Measurements from ENCODE around the gene FAM136A. TPM values are rescaled to one million over a fixed set of nuclear protein-coding genes. Genes with fewer than 3 reads are reported as not detected.
A peak's percentile ranks its signal among the peaks of the same experiment; 100 is the strongest.

FAM136A gene
- total and polyA plus RNA-seq, 2 of the 13 experiments (the other 11 are each of a cell fraction or from before 2014, with no cell fraction given), result 77.8 to 126 TPM

DNA sequence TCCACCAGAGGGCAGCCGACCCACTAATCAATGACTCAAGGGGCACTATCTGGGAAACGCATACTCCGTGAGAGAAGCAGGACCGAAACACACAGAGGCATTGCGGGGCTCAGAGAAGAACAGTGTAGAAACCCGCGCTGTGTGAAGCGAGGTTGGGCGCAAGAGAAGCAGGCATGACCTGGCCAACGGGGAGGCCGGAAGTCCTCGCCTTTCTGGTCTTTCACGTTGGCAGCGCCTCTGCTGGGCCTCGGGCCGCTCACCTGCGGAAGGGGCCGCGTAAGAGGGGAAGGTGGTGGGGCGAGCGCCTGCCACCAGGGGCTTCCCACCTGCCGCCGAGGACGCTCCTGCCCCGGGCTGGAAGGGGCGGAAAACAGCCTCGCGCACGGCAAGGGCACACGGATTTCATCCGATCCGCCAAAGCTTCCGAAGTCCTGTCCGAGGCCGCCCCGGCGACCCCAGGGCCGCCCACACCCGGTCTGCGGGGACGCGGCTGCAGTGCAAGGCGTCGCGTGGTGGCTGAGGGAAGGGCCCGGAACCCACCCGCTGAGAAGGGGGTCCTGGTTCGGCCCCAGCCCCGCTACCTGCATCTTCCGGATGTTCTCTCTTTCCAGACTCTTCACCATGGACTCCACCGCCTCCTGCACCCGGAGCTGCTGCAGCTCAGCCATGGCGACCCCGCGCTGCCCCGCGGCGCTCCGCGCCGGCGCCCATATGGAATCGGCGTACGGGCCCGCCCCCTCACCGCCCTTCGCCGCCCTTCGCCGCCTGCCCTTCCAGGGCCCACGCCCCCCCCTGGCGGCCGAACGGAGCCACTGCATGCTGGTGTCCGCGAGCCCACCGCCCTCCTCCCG, at the start of gene FAM136A (continued):
- no peak for TF ChIP-seq ATF7 (IDR thresholded peaks at IDR 0.05)
- TF ChIP-seq ATF7 (CRISPR knock-in tag; IDR thresholded peaks at IDR 0.05), result no peak

DNA sequence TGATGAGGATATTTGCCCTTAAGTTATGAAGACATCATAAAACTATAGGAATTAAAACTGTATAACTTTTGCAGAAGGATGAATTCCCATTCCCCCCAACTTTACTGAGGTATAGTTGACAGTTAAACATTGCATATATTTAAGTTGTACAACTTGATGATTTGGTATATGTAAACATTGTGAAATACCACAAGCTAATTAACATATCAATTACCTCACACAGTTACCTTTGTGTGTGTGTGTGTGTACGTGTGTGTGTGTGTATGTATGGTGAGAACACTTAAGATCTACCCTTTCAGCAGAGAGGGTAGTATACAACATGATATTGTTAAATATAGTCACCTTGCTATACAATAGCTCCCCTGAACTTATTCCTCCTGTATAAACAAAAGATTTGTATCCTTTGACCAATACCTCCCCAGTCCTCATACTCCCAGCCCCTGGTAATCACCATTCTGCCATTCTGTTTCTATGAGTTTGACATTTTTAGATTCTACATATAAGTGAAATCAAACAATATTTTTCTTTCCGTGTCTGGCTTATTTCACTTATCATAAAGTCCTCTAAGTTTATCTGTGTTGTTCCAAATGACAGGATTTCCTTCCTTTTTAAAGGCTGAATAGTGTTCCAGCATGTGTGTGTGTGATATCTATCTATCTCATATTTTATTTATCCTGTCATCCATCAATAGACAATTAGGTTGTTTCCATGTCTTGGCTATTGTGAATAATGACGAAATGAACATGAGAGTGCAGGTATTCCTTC, 48.2 kb upstream of the FAM136A start:
- intact Hi-C loops (cut with micrococcal nuclease; ENCODE audit: unreplicated experiment), result no loop called here
- no peaks in the 10 kb centered on the region for H3K9me3 ChIP-seq (ENCODE audit: low read length)
- H2AFZ ChIP-seq (ENCODE audit: low read length), result no peak overlapping the region
- H3K4me1 ChIP-seq (ENCODE audit: insufficient read depth, low read length), result no peaks in the 10 kb centered on the region
- in situ Hi-C loops (cut with HindIII; ENCODE audit: extremely low pct_ligation_motif_present, low pct_unique_long_range_greater_than_20kb), result no loop called here
- TF ChIP-seq ZNF614 (CRISPR knock-in tag; IDR thresholded peaks at IDR 0.05; ENCODE audit: borderline replicate concordance) (no peak), CEBPB (IDR thresholded peaks at IDR 0.05; ENCODE audit: borderline replicate concordance, low read depth, low read length) (0 out of 2 replicates have a peak, but pooled peaks have one; percentile 32)
- H3K9ac ChIP-seq (ENCODE audit: insufficient read depth, low read depth, low read length), result no peak overlapping the region
- H3K27me3 ChIP-seq (ENCODE audit: control insufficient read depth in 1 of 2, insufficient read depth in 2 of 2, low read length in 2 of 2), result peaks cover 0 to 30% of the 10 kb centered on the region in 2 experiments; a peak in 3 of 5 replicates
- no peak overlapping the region for H3K4me2 ChIP-seq (ENCODE audit: low read depth, low read length)
- ATAC-seq (no peak), DNase-seq (ENCODE audit: low spot score) (no peak), FAIRE-seq (no peak)
- CTCF ChIA-PET (ENCODE audit: low intra/inter-chr PET ratio, low total read pairs), result no interaction called here
- H3K79me2 ChIP-seq (ENCODE audit: insufficient read depth, low read length), result no peaks in the 10 kb centered on the region
- BruUV-seq (replicated peaks), result no TSS peak
- H3K27ac ChIP-seq (ENCODE audit: extremely low read length, insufficient read depth, low read length), result no peak overlapping the region
- POLR2A ChIA-PET, result no interaction called here
- no peaks in the 10 kb centered on the region for H4K20me1 ChIP-seq (ENCODE audit: insufficient read depth, low read length)
- H3K36me3 ChIP-seq (replicated peaks in 1 of 2; ENCODE audit: control insufficient read depth in 1 of 2, insufficient read depth in 2 of 2, low read length in 2 of 2), result no peaks in the 10 kb centered on the region
- no peak overlapping the region for H3K4me3 ChIP-seq (replicated peaks in 1 of 3; ENCODE audit: insufficient read depth in 1 of 3, low read depth in 2 of 3, low read length in 3 of 3)
- WGBS (ENCODE audit: low lambda C conversion rate), result 14% methylated on average over 3 of the region's 3 CpGs

DNA sequence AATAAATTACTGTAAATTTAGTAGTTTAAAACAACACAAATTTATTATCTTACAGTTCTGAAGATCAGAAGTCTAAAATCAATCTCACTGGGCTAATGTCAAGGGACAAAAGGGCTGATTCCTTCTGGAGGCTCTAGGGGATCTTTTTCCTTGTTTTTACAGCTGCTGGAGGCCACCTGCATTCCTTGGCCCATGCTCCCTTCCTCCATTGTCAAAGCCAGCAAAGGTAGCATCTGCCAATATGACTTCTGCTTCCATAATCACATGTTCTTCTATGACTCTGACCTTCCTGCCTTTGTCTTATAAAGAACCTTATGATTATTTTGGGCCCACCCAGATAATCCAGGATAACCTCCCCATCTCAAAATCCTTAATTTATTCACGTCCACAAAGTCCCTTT, 46.0 kb upstream of the FAM136A start:
- H3K4me1 ChIP-seq (ENCODE audit: insufficient read depth, low read length), result no peaks in the 10 kb centered on the region
- no peaks in the 10 kb centered on the region for H3K9me3 ChIP-seq (ENCODE audit: low read length)
- no peak overlapping the region for H3K9ac ChIP-seq (ENCODE audit: insufficient read depth, low read depth, low read length)
- no TSS peak for BruUV-seq (replicated peaks)
- POLR2A ChIA-PET, result no interaction called here
- intact Hi-C loops (cut with micrococcal nuclease; ENCODE audit: unreplicated experiment), result no loop called here
- no peak overlapping the region for H2AFZ ChIP-seq (ENCODE audit: low read length)
- FAIRE-seq (no peak), DNase-seq (ENCODE audit: low spot score) (no peak), ATAC-seq (no peak)
- CTCF ChIA-PET (ENCODE audit: low intra/inter-chr PET ratio, low total read pairs), result no interaction called here
- H3K4me3 ChIP-seq (replicated peaks in 1 of 3; ENCODE audit: insufficient read depth in 1 of 3, low read depth in 2 of 3, low read length in 3 of 3), result no peak overlapping the region
- H3K4me2 ChIP-seq (ENCODE audit: low read depth, low read length), result no peak overlapping the region
- H3K27me3 ChIP-seq (ENCODE audit: control insufficient read depth in 1 of 2, insufficient read depth in 2 of 2, low read length in 2 of 2), result peaks cover 0 to 44% of the 10 kb centered on the region in 2 experiments; a peak in 3 of 5 replicates
- no peak for TF ChIP-seq ZNF329 (CRISPR knock-in tag; IDR thresholded peaks at IDR 0.05; ENCODE audit: low read depth)
- TF ChIP-seq SIN3B (IDR thresholded peaks at IDR 0.05; ENCODE audit: low read length), result no peak
- no peak for TF ChIP-seq DPF2 (CRISPR knock-in tag; IDR thresholded peaks at IDR 0.05; ENCODE audit: borderline replicate concordance, low read depth)
- TF ChIP-seq, protein P1, sequence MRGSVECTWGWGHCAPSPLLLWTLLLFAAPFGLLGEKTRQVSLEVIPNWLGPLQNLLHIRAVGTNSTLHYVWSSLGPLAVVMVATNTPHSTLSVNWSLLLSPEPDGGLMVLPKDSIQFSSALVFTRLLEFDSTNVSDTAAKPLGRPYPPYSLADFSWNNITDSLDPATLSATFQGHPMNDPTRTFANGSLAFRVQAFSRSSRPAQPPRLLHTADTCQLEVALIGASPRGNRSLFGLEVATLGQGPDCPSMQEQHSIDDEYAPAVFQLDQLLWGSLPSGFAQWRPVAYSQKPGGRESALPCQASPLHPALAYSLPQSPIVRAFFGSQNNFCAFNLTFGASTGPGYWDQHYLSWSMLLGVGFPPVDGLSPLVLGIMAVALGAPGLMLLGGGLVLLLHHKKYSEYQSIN (CRISPR knock-in tag; IDR thresholded peaks at IDR 0.05; ENCODE audit: borderline replicate concordance), result no peak
- no peak for TF ChIP-seq HMG20B (CRISPR knock-in tag; conservative IDR thresholded peaks at IDR 0.05)
- no peak for TF ChIP-seq ARHGAP35 (CRISPR knock-in tag; IDR thresholded peaks at IDR 0.05; ENCODE audit: borderline replicate concordance)
- 0% methylated on average over 1 of the region's 1 CpG for WGBS (ENCODE audit: low lambda C conversion rate)
- no peaks in the 10 kb centered on the region for H3K79me2 ChIP-seq (ENCODE audit: insufficient read depth, low read length)
- no peak overlapping the region for H3K27ac ChIP-seq (ENCODE audit: extremely low read length, insufficient read depth, low read length)
- in situ Hi-C loops (cut with HindIII; ENCODE audit: extremely low pct_ligation_motif_present, low pct_unique_long_range_greater_than_20kb), result no loop called here
- H3K36me3 ChIP-seq (replicated peaks in 1 of 2; ENCODE audit: control insufficient read depth in 1 of 2, insufficient read depth in 2 of 2, low read length in 2 of 2), result no peaks in the 10 kb centered on the region
- H4K20me1 ChIP-seq (ENCODE audit: insufficient read depth, low read length), result no peaks in the 10 kb centered on the region

All from HepG2 (cell line).